OCI-LY7 (cell line): ENCODE measurements around the gene MYO1B.

Experiments
- EZH2phosphoT487 ChIP-seq: fragments of 200-600 bp; sonication (generic); IDR thresholded peaks from 2 replicates; pipeline ENCODE4 v1.6.1; 2018; ENCODE audit warnings: low read depth, borderline replicate concordance, mild to moderate bottlenecking, mixed run types, antibody characterized with exemption, low read length, moderate library complexity, mixed read lengths
- TF ChIP-seq, protein P1 (sequence below): fragments of 200-600 bp; sonication (generic); conservative IDR thresholded peaks from 2 replicates; pipeline ENCODE4 v1.5.1; 2014; ENCODE audit warnings: mild to moderate bottlenecking, antibody characterized with exemption, low read length, moderate library complexity, mixed read lengths

DNA sequence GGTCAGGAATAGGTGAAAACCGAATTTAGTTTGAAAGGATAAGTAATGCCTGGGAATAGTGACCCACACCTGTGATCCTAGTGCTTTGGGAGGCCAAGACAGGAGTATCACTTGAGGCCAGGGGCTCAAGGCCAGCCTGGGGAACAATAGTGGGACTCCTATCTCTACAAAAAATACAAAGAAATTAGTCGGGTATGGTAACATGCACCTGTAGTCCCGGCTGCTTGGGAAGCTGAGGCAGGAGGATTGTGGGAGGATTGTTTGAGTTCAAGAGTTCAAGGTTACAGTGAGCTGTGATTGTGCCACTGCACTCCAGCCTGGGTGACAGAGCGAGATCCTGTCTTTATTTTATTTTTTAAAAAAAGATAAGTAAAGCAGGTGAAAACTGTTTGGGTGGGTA is 3.8 kb upstream of the MYO1B start:
- TF ChIP-seq, protein P1, sequence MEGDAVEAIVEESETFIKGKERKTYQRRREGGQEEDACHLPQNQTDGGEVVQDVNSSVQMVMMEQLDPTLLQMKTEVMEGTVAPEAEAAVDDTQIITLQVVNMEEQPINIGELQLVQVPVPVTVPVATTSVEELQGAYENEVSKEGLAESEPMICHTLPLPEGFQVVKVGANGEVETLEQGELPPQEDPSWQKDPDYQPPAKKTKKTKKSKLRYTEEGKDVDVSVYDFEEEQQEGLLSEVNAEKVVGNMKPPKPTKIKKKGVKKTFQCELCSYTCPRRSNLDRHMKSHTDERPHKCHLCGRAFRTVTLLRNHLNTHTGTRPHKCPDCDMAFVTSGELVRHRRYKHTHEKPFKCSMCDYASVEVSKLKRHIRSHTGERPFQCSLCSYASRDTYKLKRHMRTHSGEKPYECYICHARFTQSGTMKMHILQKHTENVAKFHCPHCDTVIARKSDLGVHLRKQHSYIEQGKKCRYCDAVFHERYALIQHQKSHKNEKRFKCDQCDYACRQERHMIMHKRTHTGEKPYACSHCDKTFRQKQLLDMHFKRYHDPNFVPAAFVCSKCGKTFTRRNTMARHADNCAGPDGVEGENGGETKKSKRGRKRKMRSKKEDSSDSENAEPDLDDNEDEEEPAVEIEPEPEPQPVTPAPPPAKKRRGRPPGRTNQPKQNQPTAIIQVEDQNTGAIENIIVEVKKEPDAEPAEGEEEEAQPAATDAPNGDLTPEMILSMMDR: no peak
- TF ChIP-seq EZH2phosphoT487: no peak
